HG03064 (cell line): ENCODE data around the gene POMGNT1.

Source experiments
- ATAC-seq: cut with Tn5 transposase; IDR thresholded peaks from one replicate; pipeline ENCODE4 v1.9.1; 2021; ENCODE audit warnings: low read depth; ENCODE audit not compliant: unreplicated experiment

The POMGNT1 gene

GRCh38 chr1:46183926-46184557 is 14.2 kb downstream of the POMGNT1 start:
- ATAC-seq = no peak

GRCh38 chr1:46183079-46183847 is 15.0 kb downstream of the POMGNT1 start:
- ATAC-seq = no peak

GRCh38 chr1:46181343-46182260 is 16.6 kb downstream of the POMGNT1 start:
- no peak for ATAC-seq

GRCh38 chr1:46180082-46180616 is 18.1 kb downstream of the POMGNT1 start:
- ATAC-seq = no peak

- ATAC-seq = no peak
Observed at GRCh38 chr1:46179138-46180081, 18.8 kb downstream of the POMGNT1 start.

GRCh38 chr1:46176211-46176865 is 21.9 kb downstream of the POMGNT1 start, which contains the start of gene P3R3URF:
P3R3URF (minus strand) TSS chr1:46176488; CDS start chr1:46176471, 17 bp downstream.
- no peak for ATAC-seq

GRCh38 chr1:46175243-46175642 is 23.0 kb downstream of the POMGNT1 start:
- no peak for ATAC-seq

GRCh38 chr1:46174448-46175231 is 23.6 kb downstream of the POMGNT1 start, which contains the start of gene TSPAN1:
TSPAN1 (plus strand) TSS chr1:46175087; CDS start chr1:46181108, 6,021 bp downstream.
- ATAC-seq = no peak

- no peak for ATAC-seq
Observed at GRCh38 chr1:46173361-46173856, 24.8 kb downstream of the POMGNT1 start.

GRCh38 chr1:46172321-46172720 is 25.9 kb downstream of the POMGNT1 start:
- no peak for ATAC-seq

- ATAC-seq = no peak
Observed at GRCh38 chr1:46171871-46172270, 26.4 kb downstream of the POMGNT1 start.

- ATAC-seq = no peak
Observed at GRCh38 chr1:46171351-46171750, 26.9 kb downstream of the POMGNT1 start.

GRCh38 chr1:46169811-46170454 is 28.3 kb downstream of the POMGNT1 start:
- no peak for ATAC-seq

- no peak for ATAC-seq
Observed at GRCh38 chr1:46168477-46168876, 29.8 kb downstream of the POMGNT1 start.

GRCh38 chr1:46166521-46167462 is 31.4 kb downstream of the POMGNT1 start:
- ATAC-seq = no peak

GRCh38 chr1:46160212-46160611 is 38.0 kb downstream of the POMGNT1 start:
- ATAC-seq = no peak
